HUES64 (cell line): ENCODE measurements around the gene DLG1.
A peak's percentile ranks its signal among the peaks of the same experiment; 100 is the strongest.

Experiments used
- H3K27ac ChIP-seq: 2 replicates; pipeline ENCODE4 v1.7.0; 2013; ENCODE audit warnings: low read depth, low read length, inconsistent platforms
- H3K27me3 ChIP-seq: 2 replicates; pipeline ENCODE4 v1.6.1; 2013; ENCODE audit warnings: mild to moderate bottlenecking, low read length; ENCODE audit not compliant: insufficient read depth
- H3K36me3 ChIP-seq: 2 replicates; pipeline ENCODE4 v1.6.1; 2013; ENCODE audit warnings: mild to moderate bottlenecking, low read length; ENCODE audit not compliant: insufficient read depth
- H3K4me1 ChIP-seq: 2 replicates; pipeline ENCODE4 v1.6.1; 2013; ENCODE audit warnings: mild to moderate bottlenecking, low read length, moderate library complexity; ENCODE audit not compliant: insufficient read depth
- H3K4me3 ChIP-seq: 2 replicates; pipeline ENCODE4 v1.5.1; 2013; ENCODE audit warnings: mild to moderate bottlenecking, low read length, moderate library complexity
- H3K9ac ChIP-seq: 2 replicates; pipeline ENCODE4 v1.6.1; 2013; ENCODE audit warnings: mild to moderate bottlenecking, low read depth, low read length
- H3K9me3 ChIP-seq: 2 replicates; pipeline ENCODE4 v1.6.1; 2013; ENCODE audit warnings: low read depth, low read length; ENCODE audit not compliant: insufficient read depth
- WGBS: fragments of 150-250, 120-280 bp; methylation state at CpG from one replicate; pipeline ENCODE4 v1.1.7; 2013; ENCODE audit warnings: missing lambda C conversion rate; 5-methylcytosine and 5-hydroxymethylcytosine counted together

DLG1 gene

GRCh38 chr3:197002701-197003454, 295.5 kb downstream of the DLG1 start:
- WGBS = 1% methylated on average over 113 of the region's 113 CpGs
- H3K4me3 ChIP-seq = peak overlapping the region; percentile 61
- H3K27ac ChIP-seq = no peak overlapping the region
- H3K27me3 ChIP-seq = peaks cover 33% of the 10 kb centered on the region
- no peaks in the 10 kb centered on the region for H3K9me3 ChIP-seq
- peaks cover 4% of the 10 kb centered on the region; the same call in 1 of the 2 replicates for H3K4me1 ChIP-seq
- peak overlapping the region; percentile 60 for H3K9ac ChIP-seq
- no peaks in the 10 kb centered on the region for H3K36me3 ChIP-seq

GRCh38 chr3:197001972-197002700, 296.3 kb downstream of the DLG1 start:
- Histone ChIP-seq H3K27ac (no peak overlapping the region), H3K4me3 (peak overlapping the region; percentile 61), H3K4me1 (peaks cover 4% of the 10 kb centered on the region; the same call in 1 of the 2 replicates), H3K36me3 (no peaks in the 10 kb centered on the region), H3K27me3 (peaks cover 33% of the 10 kb centered on the region), H3K9me3 (no peaks in the 10 kb centered on the region), H3K9ac (peak overlapping the region; percentile 60)
- 43% methylated on average over 55 of the region's 55 CpGs for WGBS

- Histone ChIP-seq H3K9ac (no peak overlapping the region), H3K4me3 (no peak overlapping the region)
- WGBS = 85% methylated on average over 19 of the region's 20 CpGs
Observed at GRCh38 chr3:197001106-197001971, 297.1 kb downstream of the DLG1 start.

GRCh38 chr3:197000211-197000610, 298.2 kb downstream of the DLG1 start:
- H3K9me3 ChIP-seq = no peaks in the 10 kb centered on the region
- H3K36me3 ChIP-seq = no peaks in the 10 kb centered on the region
- peaks cover 4% of the 10 kb centered on the region; the same call in 1 of the 2 replicates for H3K4me1 ChIP-seq
- no peak overlapping the region for H3K9ac ChIP-seq
- H3K27me3 ChIP-seq = peaks cover 29% of the 10 kb centered on the region
- no peak overlapping the region for H3K4me3 ChIP-seq
- H3K27ac ChIP-seq = no peak overlapping the region
- 97% methylated on average over 5 of the region's 5 CpGs for WGBS

More at GRCh38 chr3:197001106-197001971, 297.1 kb downstream of the DLG1 start:
- Histone ChIP-seq H3K36me3 (no peaks in the 10 kb centered on the region), H3K27me3 (peaks cover 33% of the 10 kb centered on the region), H3K9me3 (no peaks in the 10 kb centered on the region), H3K27ac (no peak overlapping the region), H3K4me1 (peaks cover 4% of the 10 kb centered on the region; the same call in 1 of the 2 replicates)

- peaks cover 4% of the 10 kb centered on the region; the same call in 1 of the 2 replicates for H3K4me1 ChIP-seq
- peaks cover 18% of the 10 kb centered on the region for H3K27me3 ChIP-seq
- H3K36me3 ChIP-seq = no peaks in the 10 kb centered on the region
- no peaks in the 10 kb centered on the region for H3K9me3 ChIP-seq
- no peak overlapping the region for H3K9ac ChIP-seq
- 92% methylated on average over 21 of the region's 21 CpGs for WGBS
- H3K4me3 ChIP-seq = no peak overlapping the region
- no peak overlapping the region for H3K27ac ChIP-seq
Observed at GRCh38 chr3:196998966-196999760, 299.2 kb downstream of the DLG1 start.

GRCh38 chr3:196997311-196997710, 301.1 kb downstream of the DLG1 start:
- H3K9me3 ChIP-seq = no peaks in the 10 kb centered on the region
- no peak overlapping the region for H3K27ac ChIP-seq
- WGBS = 94% methylated on average over 15 of the region's 15 CpGs
- H3K4me1 ChIP-seq = no peaks in the 10 kb centered on the region
- no peak overlapping the region for H3K9ac ChIP-seq
- no peak overlapping the region for H3K4me3 ChIP-seq
- peaks cover 7% of the 10 kb centered on the region for H3K27me3 ChIP-seq
- H3K36me3 ChIP-seq = no peaks in the 10 kb centered on the region

- Histone ChIP-seq H3K27me3 (peaks cover under 1% of the 10 kb centered on the region; the same call in 1 of the 2 replicates), H3K4me1 (no peaks in the 10 kb centered on the region), H3K36me3 (no peaks in the 10 kb centered on the region), H3K9me3 (no peaks in the 10 kb centered on the region), H3K4me3 (no peak overlapping the region), H3K27ac (no peak overlapping the region), H3K9ac (no peak overlapping the region)
- WGBS = 85% methylated on average over 17 of the region's 17 CpGs
Observed at GRCh38 chr3:196996454-196997265, 301.8 kb downstream of the DLG1 start.

GRCh38 chr3:196995646-196996355, 302.6 kb downstream of the DLG1 start:
- H3K27me3 ChIP-seq = no peaks in the 10 kb centered on the region
- H3K4me3 ChIP-seq = no peak overlapping the region
- no peak overlapping the region for H3K27ac ChIP-seq
- H3K36me3 ChIP-seq = no peaks in the 10 kb centered on the region
- no peak overlapping the region for H3K9ac ChIP-seq
- no peaks in the 10 kb centered on the region for H3K9me3 ChIP-seq
- H3K4me1 ChIP-seq = no peaks in the 10 kb centered on the region
- 90% methylated on average over 14 of the region's 14 CpGs for WGBS

- H3K4me1 ChIP-seq = no peaks in the 10 kb centered on the region
- no peak overlapping the region for H3K4me3 ChIP-seq
- WGBS = 94% methylated on average over 19 of the region's 19 CpGs
- no peaks in the 10 kb centered on the region for H3K36me3 ChIP-seq
- H3K9ac ChIP-seq = no peak overlapping the region
- H3K27ac ChIP-seq = no peak overlapping the region
- no peaks in the 10 kb centered on the region for H3K27me3 ChIP-seq
- no peaks in the 10 kb centered on the region for H3K9me3 ChIP-seq
Observed at GRCh38 chr3:196995027-196995426, 303.4 kb downstream of the DLG1 start.
